SW480 (cell line): Measurements from ENCODE around the gene SH3TC2.

Experiments used
- DNase-seq: peaks from one replicate; pipeline ENCODE4 v3.0.0-alpha.2; 2016; ENCODE audit warnings: low spot score

Gene SH3TC2

GRCh38 chr5:148999741-149000140 is 63.1 kb downstream of the SH3TC2 start:
- no peak for DNase-seq

DNA sequence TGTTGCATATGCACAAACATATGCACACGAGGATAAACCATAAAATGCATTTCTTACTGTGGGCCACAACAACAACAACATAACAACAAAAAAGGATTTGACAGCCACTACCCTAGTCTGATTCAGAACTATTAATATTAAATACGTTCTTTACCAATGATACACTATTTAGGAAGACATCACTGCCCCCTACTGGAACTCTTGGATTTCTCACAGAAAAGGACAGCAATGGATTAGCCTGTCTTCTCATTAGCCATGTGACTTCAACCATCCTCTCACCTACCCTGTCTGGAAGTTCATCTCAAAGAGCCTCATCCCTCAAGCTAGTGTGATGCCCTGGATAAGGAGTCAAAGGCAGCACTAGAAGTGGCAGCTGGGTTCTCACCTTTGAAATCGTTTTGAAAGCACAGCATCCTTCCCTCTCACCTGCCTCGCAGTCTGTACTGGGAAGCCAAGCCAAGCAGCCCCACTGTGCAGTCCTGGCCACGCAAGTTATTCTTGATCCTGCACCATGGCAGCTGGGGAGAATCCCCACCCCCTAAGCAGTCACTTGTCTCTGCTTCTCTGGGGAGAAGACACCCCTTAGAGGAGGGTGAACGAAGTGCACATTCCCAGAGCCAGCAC is 64.6 kb downstream of the SH3TC2 start:
- DNase-seq: peak; percentile 69

GRCh38 chr5:148996270-148996669 is 66.6 kb downstream of the SH3TC2 start:
- DNase-seq: no peak

GRCh38 chr5:148995791-148996190 is 67.1 kb downstream of the SH3TC2 start:
- DNase-seq: no peak

DNA sequence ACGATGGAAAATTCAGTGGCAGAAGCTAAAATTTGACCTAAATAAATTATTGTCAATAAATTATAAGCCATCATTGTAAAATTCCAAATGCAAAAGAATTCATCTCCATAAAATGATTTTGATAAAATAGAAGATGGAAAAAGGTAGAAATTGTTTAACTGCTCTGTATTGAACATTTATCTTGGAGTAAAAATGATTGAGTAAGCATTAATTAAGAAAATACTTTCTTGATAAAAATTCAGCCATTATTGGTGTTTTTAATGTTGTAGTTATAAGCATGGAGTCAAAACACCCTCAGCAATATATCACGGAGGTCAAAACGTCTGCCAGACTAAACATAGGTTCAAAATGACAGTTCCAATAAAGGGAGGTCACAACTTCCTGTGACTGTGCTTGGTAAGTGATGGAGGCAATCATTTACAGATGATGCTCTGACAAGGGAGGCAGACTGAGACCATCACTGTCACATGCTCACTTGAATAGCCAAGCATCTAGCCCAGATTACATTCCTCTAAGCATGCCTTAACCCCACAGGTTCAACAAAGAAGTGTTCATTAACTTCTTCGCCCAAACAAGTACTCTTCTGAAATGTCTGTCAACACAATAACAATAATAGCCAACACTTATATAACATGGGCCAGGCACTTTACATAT is 69.5 kb downstream of the SH3TC2 start:
- DNase-seq: no peak

GRCh38 chr5:148992265-148992664 is 70.6 kb downstream of the SH3TC2 start:
- DNase-seq: no peak

DNA sequence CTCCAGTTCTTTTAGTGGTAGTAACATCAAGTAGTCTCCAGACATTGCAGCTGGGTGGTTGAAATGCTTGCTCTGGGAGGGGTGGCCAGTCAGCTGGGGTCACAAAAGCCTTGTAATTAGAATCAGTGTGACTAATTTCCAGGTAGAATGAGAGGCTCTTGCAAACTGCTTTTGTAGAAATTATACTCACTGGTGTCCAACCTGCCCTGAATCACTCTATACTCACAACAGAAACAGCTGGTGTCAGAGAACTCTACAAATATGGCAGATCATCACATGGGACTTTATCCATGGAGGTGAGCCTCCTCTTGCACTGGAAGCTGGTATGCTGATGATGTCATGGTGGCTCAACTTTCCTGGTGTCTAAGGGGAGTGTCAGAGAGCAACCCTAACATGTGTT is 71.3 kb downstream of the SH3TC2 start:
- DNase-seq: no peak

DNA sequence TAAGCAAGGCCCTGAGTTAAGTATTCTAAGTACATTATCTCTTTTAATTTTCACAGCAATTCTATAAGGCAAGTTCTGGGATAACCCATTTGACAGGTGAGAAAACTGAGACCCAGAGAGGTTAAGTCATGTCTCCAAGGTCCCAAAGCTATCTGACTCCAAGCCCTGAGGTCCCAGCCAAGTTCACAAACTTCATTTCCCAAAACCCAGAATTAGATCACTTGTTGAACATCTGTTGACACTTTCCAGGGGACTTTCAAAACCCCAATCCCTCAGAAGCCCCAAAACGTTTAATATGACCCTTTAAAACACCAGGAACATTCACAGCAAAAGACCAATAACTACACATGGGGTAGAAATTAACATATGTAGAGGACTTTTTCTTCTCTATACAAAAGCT is 72.0 kb downstream of the SH3TC2 start:
- no peak for DNase-seq

GRCh38 chr5:148989567-148989966 is 73.3 kb downstream of the SH3TC2 start:
- DNase-seq: no peak

- DNase-seq: no peak
Observed at GRCh38 chr5:148988328-148988727, 74.5 kb downstream of the SH3TC2 start.

DNA sequence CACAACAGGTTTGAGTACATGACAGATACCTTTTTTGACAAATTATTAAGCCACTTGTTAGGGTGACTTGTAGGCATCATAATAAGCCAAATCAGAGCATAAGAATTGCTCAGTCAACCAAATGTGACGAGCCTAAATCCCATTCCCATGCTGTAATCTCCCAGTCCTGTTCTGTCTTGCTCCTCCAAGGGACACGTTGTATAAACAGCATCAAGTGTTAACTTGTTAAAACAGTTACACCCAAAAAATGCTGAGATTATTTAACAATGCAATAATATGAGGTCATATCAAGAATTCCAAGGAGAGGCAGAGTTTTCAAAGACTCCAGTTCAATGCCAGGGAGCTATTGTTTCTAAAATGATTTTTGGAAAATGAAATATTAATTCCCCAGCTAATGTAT is 76.2 kb downstream of the SH3TC2 start:
- DNase-seq: no peak

- DNase-seq: peak; percentile 70
Observed at GRCh38 chr5:148984345-148984744, 78.5 kb downstream of the SH3TC2 start.

DNA sequence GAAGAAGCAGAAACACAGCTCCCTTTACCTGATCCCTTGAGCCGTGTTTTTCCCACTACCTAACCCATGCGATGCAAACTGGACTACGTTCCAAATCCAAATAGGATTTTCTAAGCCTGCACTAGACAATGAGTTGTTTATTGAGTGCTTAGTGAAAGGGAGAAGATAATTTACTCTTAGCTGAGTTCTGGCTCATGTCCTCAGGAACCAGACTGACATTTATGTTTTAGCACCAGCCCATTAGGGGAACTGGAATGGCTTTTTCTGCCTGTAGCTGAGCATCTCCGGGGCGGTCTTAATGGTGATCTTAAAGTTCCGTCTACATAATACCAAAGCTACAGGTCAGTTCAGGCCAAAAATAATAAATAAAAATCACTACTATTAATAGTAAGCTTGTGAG is 81.5 kb downstream of the SH3TC2 start:
- no peak for DNase-seq

- no peak for DNase-seq
Observed at GRCh38 chr5:148980731-148981130, 82.1 kb downstream of the SH3TC2 start.

DNA sequence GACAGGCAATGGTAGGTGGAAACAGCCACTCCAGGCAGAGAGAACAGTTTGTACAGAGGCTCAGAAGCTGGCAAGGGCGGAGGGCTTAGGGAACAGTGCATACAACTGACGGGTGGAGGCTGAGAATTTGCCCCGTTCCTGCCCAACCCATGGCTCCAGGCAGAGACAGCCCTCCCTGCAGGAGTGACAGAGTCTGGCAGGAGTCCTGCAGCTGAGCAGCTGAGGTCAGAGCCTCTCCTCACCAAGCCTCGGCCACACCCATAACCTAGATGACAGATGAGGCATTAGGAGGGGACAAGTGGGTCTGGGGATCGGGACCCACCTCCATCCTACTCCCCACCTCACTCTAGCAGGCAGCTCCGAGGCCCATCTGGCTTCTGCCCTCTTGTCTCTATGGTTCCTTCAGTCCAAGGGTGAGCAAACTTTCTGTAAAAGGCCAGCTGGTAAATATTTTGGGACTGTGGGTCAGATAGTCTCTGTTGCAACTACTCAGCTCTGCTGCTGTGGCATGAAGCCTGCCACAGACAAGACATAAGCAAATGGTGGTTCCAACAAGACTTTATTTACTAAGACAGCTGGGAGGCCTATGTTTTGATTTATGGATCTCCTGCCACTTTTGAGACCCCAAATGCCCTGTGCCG is 83.7 kb downstream of the SH3TC2 start:
- DNase-seq: no peak

DNA sequence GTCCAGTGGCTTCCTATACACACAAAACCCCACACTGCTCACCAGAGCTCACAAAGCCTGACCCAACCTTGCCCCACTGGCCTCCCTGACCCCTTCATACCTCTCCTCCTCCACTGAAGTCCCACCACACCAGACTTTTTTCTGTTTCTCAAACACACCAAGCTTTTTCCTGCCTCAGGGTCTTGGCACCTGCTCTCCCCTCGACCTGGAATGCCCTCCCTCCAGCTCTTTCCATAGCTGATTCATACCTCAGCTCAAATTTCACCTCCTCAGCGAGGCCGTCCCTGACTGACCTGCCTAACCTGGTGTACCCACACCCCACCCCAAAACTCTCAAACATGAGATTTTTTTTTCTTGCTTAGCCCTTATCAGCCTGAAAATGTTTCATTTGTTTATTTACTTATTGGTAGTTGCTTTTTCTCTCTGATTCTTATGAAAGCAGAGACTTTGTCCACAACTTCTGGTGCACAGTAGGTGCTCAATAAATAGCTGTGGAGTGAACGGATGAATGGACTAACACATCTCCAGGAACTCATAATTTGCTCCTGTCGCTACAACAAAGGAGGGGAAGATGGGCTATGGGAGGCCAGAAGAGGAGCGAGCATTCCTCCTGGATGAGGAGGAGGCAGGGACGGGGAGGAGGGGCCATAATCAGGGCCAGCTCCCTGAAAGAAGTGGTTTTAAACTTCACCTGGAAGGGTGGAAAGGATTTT is 84.3 kb downstream of the SH3TC2 start:
- DNase-seq: no peak

DNA sequence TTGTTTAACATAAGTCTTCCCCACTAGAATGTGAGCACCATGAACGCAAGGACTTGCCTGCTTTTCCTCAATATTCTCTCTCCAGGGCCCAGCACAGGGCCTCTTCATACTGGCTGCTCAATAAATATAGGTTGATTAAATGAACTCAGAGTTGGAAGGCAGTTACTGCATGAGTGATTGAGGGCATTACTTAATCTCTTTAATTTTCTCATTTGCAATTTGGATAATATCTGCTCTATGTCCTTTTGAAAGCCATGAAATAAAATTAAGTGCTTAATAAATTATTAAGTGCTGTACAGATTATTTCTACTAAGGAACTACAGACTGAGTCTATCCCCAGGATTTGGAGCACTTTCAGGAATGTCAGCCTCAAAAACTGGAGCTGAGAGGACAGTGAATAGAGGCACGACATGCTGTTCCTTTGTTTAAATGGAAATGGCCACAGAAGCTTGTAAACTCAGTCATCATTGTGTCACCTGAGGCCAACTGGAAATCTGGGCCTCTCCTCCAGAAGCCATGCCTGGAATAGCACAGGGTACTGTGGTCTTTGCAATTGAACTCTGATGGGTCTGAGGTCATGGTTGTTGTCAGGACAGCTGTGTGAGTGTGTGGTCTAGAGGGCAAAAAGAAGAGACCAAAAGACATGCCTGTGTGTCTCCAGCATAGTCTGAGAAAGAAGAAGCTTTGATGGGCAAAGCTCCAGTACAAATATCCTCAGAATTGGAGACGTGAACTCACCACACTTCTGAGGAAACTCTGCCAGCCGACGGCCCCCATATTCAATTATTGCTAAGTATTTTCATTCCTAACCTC is 86.1 kb downstream of the SH3TC2 start:
- DNase-seq: no peak

GRCh38 chr5:148974642-148975327 is 88.1 kb downstream of the SH3TC2 start:
- DNase-seq: no peak

DNA sequence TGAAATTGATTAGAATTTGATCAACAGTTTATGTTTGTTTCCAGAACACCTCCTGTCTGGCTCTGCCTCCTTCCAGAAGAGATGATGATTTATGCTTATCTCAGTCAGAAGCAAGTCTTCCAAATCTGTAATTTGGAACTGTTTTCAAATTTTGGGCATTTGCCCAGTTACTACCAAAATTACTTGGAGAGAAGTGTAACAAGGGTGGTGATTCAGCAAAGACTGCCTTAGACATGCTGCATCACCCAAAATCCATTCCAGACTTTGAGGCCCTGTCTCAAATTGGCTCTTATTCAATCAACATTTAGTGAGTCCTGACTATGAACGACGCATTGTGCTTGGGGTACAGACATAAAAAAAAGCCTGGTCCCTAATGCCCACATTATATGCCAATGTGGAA is 89.4 kb downstream of the SH3TC2 start:
- DNase-seq: no peak

- DNase-seq: no peak
Observed at GRCh38 chr5:148972974-148973374, 89.9 kb downstream of the SH3TC2 start.

- DNase-seq: no peak
Observed at GRCh38 chr5:148972396-148972795, 90.5 kb downstream of the SH3TC2 start.

- no peak for DNase-seq
Observed at GRCh38 chr5:148970876-148971275, 92.0 kb downstream of the SH3TC2 start.
